Aorta (tissue), 5 donors: Measurements from ENCODE around the gene DIDO1. TPM values are rescaled to one million over a fixed set of nuclear protein-coding genes. Genes with fewer than 3 reads are reported as not detected.

Experiments used
- ATAC-seq: fragments of 200-7000 bp; cut with Tn5 transposase; one replicate; pipeline ENCODE4 v1.9.1; 2022; ENCODE audit warnings: moderate library complexity; ENCODE audit not compliant: low FRiP score
- DNase-seq, 2 donors: peaks; one replicate each; pipeline ENCODE4 v3.0.0-alpha.2; 2020
- H3K27ac ChIP-seq, 2 donors: one replicate each; pipeline ENCODE4 v1.5.1; 2013; ENCODE audit warnings: low read length in 2 of 2, mild to moderate bottlenecking in 2 of 2, moderate library complexity in 2 of 2, control low read depth in 1 of 2, inconsistent platforms in 1 of 2, low read depth in 1 of 2
- H3K27me3 ChIP-seq, 2 donors: one replicate each; pipeline ENCODE4 v1.6.1; 2013; ENCODE audit warnings: control low read depth in 1 of 2, low read length in 1 of 2, mild to moderate bottlenecking in 1 of 2, moderate library complexity in 1 of 2; ENCODE audit not compliant: insufficient read depth in 2 of 2, control insufficient read depth in 1 of 2
- H3K36me3 ChIP-seq, 2 donors: one replicate each; pipeline ENCODE4 v1.6.1; 2013; ENCODE audit warnings: control low read depth in 1 of 2, low read length in 1 of 2, mild to moderate bottlenecking in 1 of 2; ENCODE audit not compliant: insufficient read depth in 2 of 2, control insufficient read depth in 1 of 2
- H3K4me1 ChIP-seq, 2 donors: one replicate each; pipeline ENCODE4 v1.6.1; 2013; ENCODE audit warnings: low read length in 2 of 2, control low read depth in 1 of 2, mild to moderate bottlenecking in 1 of 2, moderate library complexity in 1 of 2; ENCODE audit not compliant: insufficient read depth in 2 of 2, control insufficient read depth in 1 of 2
- H3K4me3 ChIP-seq, 2 donors: one replicate each; pipeline ENCODE4 v1.5.1; 2013; ENCODE audit warnings: low read length in 2 of 2, control low read depth in 1 of 2, mild to moderate bottlenecking in 1 of 2
- H3K9me3 ChIP-seq: one replicate; pipeline ENCODE4 v1.6.1; 2013; ENCODE audit warnings: mild to moderate bottlenecking, low read length; ENCODE audit not compliant: control insufficient read depth
- WGBS, 2 donors: extraction: QIAGEN DNeasy Blood & Tissue Kit; methylation state at CpG; one replicate each; pipeline ENCODE4 v1.1.7; 2013; 5-methylcytosine and 5-hydroxymethylcytosine counted together
- intact Hi-C, 2 donors: fragments of 100-400 bp; cut with DNase I; formaldehyde crosslinking; loops; one replicate each; pipeline versions ENCODE4 v1.14.2 to v1.15.0; 2022
- polyA plus RNA-seq, 2 donors: library from polyadenylated mRNA; stranded (reverse); fragments of 200-250 nt; gene quantifications; one replicate each; pipeline ENCODE4 v1.2.3, GENCODE V29; 2013
- total RNA-seq, 2 donors: library from RNA; stranded (reverse); fragmentation: NEBNext Ultra II Directional; extraction: Animal tissue kit (Norgen Biotek cat#: 25700); gene quantifications; one replicate each; pipeline ENCODE4 v1.2.1, GENCODE V29; 2021
- donor health status: healthy with polysubstance abuse.
- donor health status: Bipolar disorder and iron deficiency.
- donor health status: DM: no; HTN: no; CAD: no.
- donor health status: DM: no; HTN: no; CAD: no.
- donor health status: DM: yes; HTN: yes; CAD: no.

DIDO1 gene
- total and polyA plus RNA-seq, 4 donors, result 8.1 to 64.2 (median 43.0) TPM

- WGBS, 2 donors, result 95 to 96% methylated on average over 17 of the region's 17 CpGs
- Histone ChIP-seq H3K4me3 (no peak overlapping the region), H3K4me1 (no peaks in the 10 kb centered on the region), H3K36me3 (peaks cover 0 to 13% of the 10 kb centered on the region in 2 donors), H3K27ac (no peak overlapping the region), H3K9me3 (no peaks in the 10 kb centered on the region), H3K27me3 (no peaks in the 10 kb centered on the region)
- ATAC-seq (no peak), DNase-seq (peak in 1 of 2 donors; percentile 54)
- intact Hi-C loops, result no loop called here
These were observed 21.4 kb upstream of the DIDO1 start for GRCh38 chr20:62947532-62948300.

GRCh38 chr20:62946918-62947317, 20.6 kb upstream of the DIDO1 start:
- H3K4me1 ChIP-seq, result no peaks in the 10 kb centered on the region
- H3K9me3 ChIP-seq, result no peaks in the 10 kb centered on the region
- peak; percentile 43 to 58 for DNase-seq
- no peak for ATAC-seq
- intact Hi-C loops, result no loop called here
- WGBS, 2 donors, result 10% methylated on average over 10 of the region's 10 CpGs
- peaks cover 0 to 13% of the 10 kb centered on the region in 2 donors for H3K36me3 ChIP-seq
- H3K4me3 ChIP-seq, result no peak overlapping the region
- H3K27me3 ChIP-seq, result no peaks in the 10 kb centered on the region
- H3K27ac ChIP-seq, result no peak overlapping the region

GRCh38 chr20:62945771-62946339, 19.6 kb upstream of the DIDO1 start:
- peak; percentile 31 to 64 for DNase-seq
- ATAC-seq, result no peak
- no peaks in the 10 kb centered on the region for H3K27me3 ChIP-seq
- H3K4me1 ChIP-seq, result no peaks in the 10 kb centered on the region
- H3K27ac ChIP-seq, result no peak overlapping the region
- no peak overlapping the region for H3K4me3 ChIP-seq
- H3K36me3 ChIP-seq, result peaks cover 0 to 13% of the 10 kb centered on the region in 2 donors
- intact Hi-C loops, result no loop called here
- H3K9me3 ChIP-seq, result no peaks in the 10 kb centered on the region
- WGBS, 2 donors, result 90 to 94% methylated on average over 25 of the region's 25 CpGs

GRCh38 chr20:62944746-62945145, 18.4 kb upstream of the DIDO1 start:
- intact Hi-C loops, result no loop called here
- Histone ChIP-seq H3K36me3 (peaks cover 0 to 13% of the 10 kb centered on the region in 2 donors), H3K4me1 (peaks cover 0 to 1% of the 10 kb centered on the region in 2 donors), H3K27ac (no peak overlapping the region), H3K27me3 (no peaks in the 10 kb centered on the region), H3K4me3 (no peak overlapping the region), H3K9me3 (no peaks in the 10 kb centered on the region)
- DNase-seq (peak in 1 of 2 donors; percentile 41), ATAC-seq (no peak)
- 90 to 91% methylated on average over 10 of the region's 10 CpGs for WGBS, 2 donors

GRCh38 chr20:62944184-62944583, 17.9 kb upstream of the DIDO1 start:
- ATAC-seq, result no peak
- peak; percentile 30 to 32 for DNase-seq
- 91 to 92% methylated on average over 8 of the region's 8 CpGs for WGBS, 2 donors
- Histone ChIP-seq H3K27me3 (no peaks in the 10 kb centered on the region), H3K9me3 (no peaks in the 10 kb centered on the region), H3K27ac (no peak overlapping the region), H3K4me1 (peaks cover 0 to 5% of the 10 kb centered on the region in 2 donors), H3K4me3 (no peak overlapping the region), H3K36me3 (peaks cover 0 to 13% of the 10 kb centered on the region in 2 donors)
- intact Hi-C loops, result no loop called here

- H3K27me3 ChIP-seq, result no peaks in the 10 kb centered on the region
- intact Hi-C loops, result no loop called here
- DNase-seq (peak in 1 of 2 donors; percentile 45), ATAC-seq (no peak)
- H3K36me3 ChIP-seq, result peaks cover 0 to 13% of the 10 kb centered on the region in 2 donors
- no peaks in the 10 kb centered on the region for H3K9me3 ChIP-seq
- no peak overlapping the region for H3K27ac ChIP-seq
- 96% methylated on average over 14 of the region's 14 CpGs for WGBS, 2 donors
- peaks cover 0 to 5% of the 10 kb centered on the region in 2 donors for H3K4me1 ChIP-seq
- H3K4me3 ChIP-seq, result no peak overlapping the region
These were observed 17.1 kb upstream of the DIDO1 start for GRCh38 chr20:62943396-62943795.

GRCh38 chr20:62942456-62942855, 16.2 kb upstream of the DIDO1 start:
- Histone ChIP-seq H3K36me3 (peaks cover 0 to 13% of the 10 kb centered on the region in 2 donors), H3K4me1 (peaks cover 0 to 5% of the 10 kb centered on the region in 2 donors), H3K27me3 (no peaks in the 10 kb centered on the region), H3K9me3 (no peaks in the 10 kb centered on the region), H3K4me3 (no peak overlapping the region), H3K27ac (no peak overlapping the region)
- no peak for ATAC-seq
- DNase-seq, result peak in 1 of 2 donors; percentile 37
- intact Hi-C loops, result no loop called here
- WGBS, 2 donors, result 61 to 71% methylated on average over 2 of the region's 2 CpGs

GRCh38 chr20:62941792-62942191, 15.5 kb upstream of the DIDO1 start:
- DNase-seq (no peak), ATAC-seq (no peak)
- 68 to 78% methylated on average over 1 of the region's 1 CpG for WGBS, 2 donors
- H3K4me3 ChIP-seq, result no peak overlapping the region
- intact Hi-C loops, result no loop called here
- peaks cover 0 to 13% of the 10 kb centered on the region in 2 donors for H3K36me3 ChIP-seq
- no peaks in the 10 kb centered on the region for H3K27me3 ChIP-seq
- H3K27ac ChIP-seq, result no peak overlapping the region
- no peaks in the 10 kb centered on the region for H3K9me3 ChIP-seq
- H3K4me1 ChIP-seq, result peaks cover 0 to 5% of the 10 kb centered on the region in 2 donors

- H3K27ac ChIP-seq, result no peak overlapping the region
- H3K4me3 ChIP-seq, result no peak overlapping the region
- H3K9me3 ChIP-seq, result no peaks in the 10 kb centered on the region
- intact Hi-C loops, result no loop called here
- DNase-seq (peak in 1 of 2 donors; percentile 42), ATAC-seq (no peak)
- 89 to 93% methylated on average over 8 of the region's 8 CpGs for WGBS, 2 donors
- H3K4me1 ChIP-seq, result peaks cover 1 to 5% of the 10 kb centered on the region in 2 donors
- H3K27me3 ChIP-seq, result no peaks in the 10 kb centered on the region
- H3K36me3 ChIP-seq, result peaks cover 0 to 11% of the 10 kb centered on the region in 2 donors
These were observed 14.6 kb upstream of the DIDO1 start for GRCh38 chr20:62940875-62941274.
